KOPT-K1 (cell line): ENCODE measurements around the gene MATN4.
"Not testable (repeated sequence)": the region's sequence is repeated elsewhere in the genome, so short reads cannot be mapped to it uniquely, and the experiment has no call there.

ENCODE experiments used
- H3K27ac ChIP-seq: fragments of 200-600 bp; sonication (generic); 2 replicates; pipeline ENCODE4 v1.5.1; 2016; ENCODE audit warnings: antibody characterized with exemption, mild to moderate bottlenecking, low read depth, low read length; ENCODE audit not compliant: poor library complexity, severe bottlenecking
- H3K36me3 ChIP-seq: fragments of 200-600 bp; sonication (generic); 2 replicates; pipeline ENCODE4 v1.5.1; 2017; ENCODE audit warnings: antibody characterized with exemption, mild to moderate bottlenecking, low read length, moderate library complexity; ENCODE audit not compliant: insufficient read depth
- H3K9me3 ChIP-seq: fragments of 200-600 bp; sonication (generic); 2 replicates; pipeline ENCODE4 v1.5.1; 2017; ENCODE audit warnings: antibody characterized with exemption, low read length, mild to moderate bottlenecking; ENCODE audit not compliant: insufficient read depth, poor library complexity, severe bottlenecking

Gene MATN4, protein sequence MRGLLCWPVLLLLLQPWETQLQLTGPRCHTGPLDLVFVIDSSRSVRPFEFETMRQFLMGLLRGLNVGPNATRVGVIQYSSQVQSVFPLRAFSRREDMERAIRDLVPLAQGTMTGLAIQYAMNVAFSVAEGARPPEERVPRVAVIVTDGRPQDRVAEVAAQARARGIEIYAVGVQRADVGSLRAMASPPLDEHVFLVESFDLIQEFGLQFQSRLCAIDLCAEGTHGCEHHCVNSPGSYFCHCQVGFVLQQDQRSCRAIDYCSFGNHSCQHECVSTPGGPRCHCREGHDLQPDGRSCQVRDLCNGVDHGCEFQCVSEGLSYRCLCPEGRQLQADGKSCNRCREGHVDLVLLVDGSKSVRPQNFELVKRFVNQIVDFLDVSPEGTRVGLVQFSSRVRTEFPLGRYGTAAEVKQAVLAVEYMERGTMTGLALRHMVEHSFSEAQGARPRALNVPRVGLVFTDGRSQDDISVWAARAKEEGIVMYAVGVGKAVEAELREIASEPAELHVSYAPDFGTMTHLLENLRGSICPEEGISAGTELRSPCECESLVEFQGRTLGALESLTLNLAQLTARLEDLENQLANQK

DNA sequence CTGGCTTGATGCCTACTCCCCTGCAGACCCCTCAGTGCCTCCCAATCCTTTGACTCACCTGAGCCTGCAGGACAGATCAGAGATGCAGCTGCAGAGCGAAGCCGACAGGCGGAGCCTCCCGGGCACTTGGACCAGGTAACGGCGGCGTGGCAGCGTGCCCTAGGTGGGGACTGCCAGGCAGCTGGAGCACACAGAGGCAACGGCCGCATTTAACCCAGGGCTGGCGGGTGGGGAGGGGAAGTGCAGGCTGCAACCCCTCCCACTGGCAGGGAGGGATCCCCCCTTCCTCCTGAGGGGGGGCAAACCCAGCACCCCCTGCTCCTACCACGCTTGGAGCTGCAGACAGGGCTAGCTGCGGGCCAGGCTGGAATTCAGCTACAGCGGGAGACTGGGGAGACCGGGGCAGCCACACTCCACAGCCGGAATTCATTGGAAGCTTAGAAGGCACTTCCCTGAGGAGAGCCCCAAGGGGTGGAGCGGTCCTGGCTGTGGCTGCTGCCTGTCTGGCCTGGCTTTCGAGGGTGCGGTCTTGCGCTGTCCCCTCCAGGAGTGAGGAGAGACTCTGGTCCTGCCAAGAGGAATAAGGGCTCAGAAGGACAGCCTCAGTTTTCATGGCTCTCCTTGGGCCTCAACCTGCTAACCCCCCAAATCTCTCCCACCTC lies at the start of gene MATN4:
MATN4 (minus strand) TSS at position 183 of the 662 bp plus-strand sequence. CDS start 2,717 bp downstream, outside the sequence.
- H3K9me3 ChIP-seq, result no peaks in the 10 kb centered on the region
- no peaks in the 10 kb centered on the region for H3K36me3 ChIP-seq
- H3K27ac ChIP-seq, result no peak within 1 kb of the TSS

DNA sequence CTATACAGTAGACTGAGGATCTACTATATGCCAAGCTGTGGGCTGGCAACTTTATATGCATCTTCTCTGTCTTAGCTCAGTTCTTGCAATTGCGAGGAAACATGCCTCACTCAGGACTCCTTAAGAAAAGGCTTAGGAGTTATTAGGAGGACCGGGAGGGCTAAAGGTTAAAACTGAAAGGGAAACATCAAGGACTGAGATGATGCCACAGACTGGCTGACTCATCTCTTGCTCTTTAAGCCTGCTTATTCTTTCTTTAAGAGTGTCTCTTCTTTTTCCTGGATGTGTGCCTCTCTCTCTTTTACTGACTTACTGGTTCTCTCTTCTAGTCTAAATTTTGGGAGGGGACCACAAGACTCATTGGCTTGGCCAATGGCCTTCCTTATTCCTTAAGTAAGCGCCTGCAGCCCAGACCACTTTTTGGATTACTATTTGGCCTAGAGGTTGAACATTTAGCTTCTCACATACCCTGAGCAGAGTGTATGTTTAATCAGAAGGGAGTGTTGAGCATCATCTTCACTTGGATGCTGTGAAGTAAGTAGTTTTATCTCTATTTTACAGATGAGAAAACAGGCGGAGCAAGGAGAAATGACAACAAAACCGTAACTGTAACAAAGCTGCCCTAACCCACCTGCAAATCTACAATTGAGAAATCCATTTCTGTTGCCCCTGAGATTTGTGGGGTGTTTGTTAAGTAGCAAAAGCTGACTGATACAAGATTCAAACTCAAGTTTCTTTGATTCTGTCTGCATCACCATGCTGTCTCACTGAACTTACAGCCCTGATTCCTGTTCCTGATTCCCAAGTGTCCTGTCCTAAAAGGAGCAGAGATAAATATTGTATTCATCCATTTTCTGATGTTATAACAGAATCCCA lies 47.3 kb upstream of the MATN4 start:
- no peaks in the 10 kb centered on the region for H3K36me3 ChIP-seq
- H3K27ac ChIP-seq, result no peak overlapping the region
- no peaks in the 10 kb centered on the region for H3K9me3 ChIP-seq

- Histone ChIP-seq H3K27ac (no peak overlapping the region), H3K36me3 (no peaks in the 10 kb centered on the region), H3K9me3 (no peaks in the 10 kb centered on the region)
Measured at GRCh38 chr20:45354423-45355208, 46.5 kb upstream of the MATN4 start.

DNA sequence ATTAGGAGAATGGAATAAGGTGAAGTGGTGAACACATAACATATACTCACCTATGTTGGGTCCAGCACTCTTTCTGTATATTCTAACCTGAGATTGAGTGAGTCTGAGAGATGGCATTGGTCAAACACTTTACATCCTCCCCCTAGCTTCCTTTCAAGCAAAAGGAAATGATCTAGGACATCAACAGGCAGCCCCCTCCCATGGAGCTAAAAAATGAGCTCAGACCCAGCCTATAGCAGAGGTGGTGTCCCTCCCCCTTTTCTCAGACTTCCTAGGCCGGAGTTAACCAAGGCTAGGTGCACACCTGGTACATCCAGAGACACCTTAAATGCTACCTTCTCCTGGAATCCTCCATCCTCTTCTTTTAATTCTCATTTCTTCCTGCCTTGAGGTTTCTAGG lies 45.6 kb upstream of the MATN4 start:
- Histone ChIP-seq H3K27ac (no peak overlapping the region), H3K9me3 (no peaks in the 10 kb centered on the region), H3K36me3 (no peaks in the 10 kb centered on the region)

DNA sequence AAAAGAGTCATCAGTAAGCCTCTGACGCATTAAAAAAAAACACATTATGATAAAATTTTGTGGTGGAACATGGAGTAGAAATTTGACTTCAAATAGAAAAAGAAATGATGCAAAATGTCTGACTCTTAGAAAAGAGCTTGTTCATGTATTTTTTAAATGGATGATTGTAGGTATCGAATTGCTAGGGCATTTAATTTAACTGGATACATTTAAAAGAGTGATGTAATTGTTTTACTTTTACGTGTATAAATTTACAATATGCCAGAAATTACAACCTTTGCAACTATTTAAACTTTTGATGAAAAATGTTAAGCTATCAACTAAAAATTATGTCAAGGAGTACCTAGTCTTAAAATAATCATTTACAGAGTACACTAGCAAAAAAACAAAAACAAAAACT lies 44.6 kb upstream of the MATN4 start:
- Histone ChIP-seq H3K27ac (no peak overlapping the region), H3K9me3 (no peaks in the 10 kb centered on the region), H3K36me3 (no peaks in the 10 kb centered on the region)

- not testable (repeated sequence) for H3K36me3 ChIP-seq, H3K9me3 ChIP-seq, H3K27ac ChIP-seq
Measured at GRCh38 chr20:45350795-45351194, 42.7 kb upstream of the MATN4 start.

- Histone ChIP-seq H3K27ac (no peak overlapping the region), H3K9me3 (no peaks in the 10 kb centered on the region), H3K36me3 (no peaks in the 10 kb centered on the region)
Measured at GRCh38 chr20:45350217-45350616, 42.1 kb upstream of the MATN4 start.

DNA sequence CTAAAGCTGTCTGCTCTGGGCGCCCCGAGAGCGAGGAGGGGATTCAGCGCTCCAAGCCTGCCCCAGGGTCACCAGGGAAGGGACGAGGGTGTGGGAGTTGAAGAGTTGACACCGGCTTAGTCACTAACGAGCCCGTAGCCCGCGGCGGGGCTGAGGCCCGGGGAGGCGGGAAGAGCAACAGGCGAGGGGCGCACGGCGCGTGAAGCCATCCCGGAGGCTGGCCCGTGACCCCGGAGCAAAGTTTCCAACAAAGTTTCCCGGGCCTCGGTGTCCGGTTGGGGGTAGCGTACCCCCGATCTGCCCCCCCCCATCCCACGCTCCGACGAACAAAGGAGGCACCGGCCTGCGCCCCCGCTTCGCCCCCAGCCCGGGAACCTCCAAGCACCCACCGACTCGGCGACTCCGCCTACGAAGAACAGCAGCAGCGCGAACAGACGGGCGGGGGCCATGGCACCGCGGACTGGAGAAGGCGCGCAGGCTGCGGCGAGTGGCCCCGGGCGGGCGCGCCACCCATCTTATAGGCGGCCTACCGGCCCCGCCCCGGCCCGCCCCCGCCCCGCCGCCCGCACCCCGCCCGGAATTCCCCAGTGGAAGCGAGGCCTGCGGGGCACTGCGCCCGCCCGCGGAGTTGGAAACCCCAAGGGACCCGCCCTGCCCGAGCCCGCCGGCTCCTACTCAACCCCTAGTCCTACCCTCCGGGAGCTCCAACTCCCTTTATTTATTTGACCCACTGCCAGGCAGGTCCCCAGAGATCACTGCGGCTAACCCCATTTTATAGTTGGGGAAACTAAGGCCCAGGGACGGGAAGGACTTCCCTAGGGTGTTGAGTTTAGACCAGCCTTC lies 40.1 kb upstream of the MATN4 start, which contains the start of gene SDC4:
SDC4 (minus strand) TSS at position 489 of the 843 bp plus-strand sequence; CDS start at position 449, 40 bp downstream.
- Histone ChIP-seq H3K27ac (no peak within 1 kb of the TSS), H3K9me3 (no peaks in the 10 kb centered on the region), H3K36me3 (no peaks in the 10 kb centered on the region)

DNA sequence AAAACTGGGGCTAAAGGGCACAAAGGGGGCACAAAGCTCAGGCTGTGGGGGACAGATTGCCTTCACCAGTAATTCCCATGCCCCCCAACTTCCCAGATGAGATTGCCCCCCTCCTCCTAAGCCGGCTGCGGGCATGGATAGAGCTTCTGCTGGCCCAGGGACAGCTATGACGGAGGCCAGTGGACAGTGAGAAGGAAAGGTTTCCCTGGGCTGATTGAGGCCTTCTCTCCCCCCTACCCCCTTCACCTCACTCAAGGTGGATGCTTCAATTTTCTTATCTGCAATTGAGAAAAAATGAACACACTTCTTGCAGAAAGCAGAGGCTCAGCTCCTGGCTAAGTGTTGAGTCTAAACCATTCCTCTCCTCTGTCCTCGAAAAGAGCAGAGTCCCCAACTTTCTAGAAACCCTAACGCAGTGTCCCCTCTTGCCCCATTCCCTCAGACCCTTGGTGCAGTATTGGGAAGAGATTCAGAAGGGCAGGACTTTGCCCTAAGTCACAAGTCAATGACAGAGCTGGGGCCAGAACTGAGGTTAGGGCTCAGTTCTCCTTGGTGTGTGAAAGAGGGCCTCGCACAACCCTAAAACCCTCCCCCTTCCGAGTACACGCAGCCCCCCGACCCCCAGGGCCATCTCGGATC lies 39.3 kb upstream of the MATN4 start:
- Histone ChIP-seq H3K9me3 (no peaks in the 10 kb centered on the region), H3K36me3 (no peaks in the 10 kb centered on the region), H3K27ac (no peak overlapping the region)

DNA sequence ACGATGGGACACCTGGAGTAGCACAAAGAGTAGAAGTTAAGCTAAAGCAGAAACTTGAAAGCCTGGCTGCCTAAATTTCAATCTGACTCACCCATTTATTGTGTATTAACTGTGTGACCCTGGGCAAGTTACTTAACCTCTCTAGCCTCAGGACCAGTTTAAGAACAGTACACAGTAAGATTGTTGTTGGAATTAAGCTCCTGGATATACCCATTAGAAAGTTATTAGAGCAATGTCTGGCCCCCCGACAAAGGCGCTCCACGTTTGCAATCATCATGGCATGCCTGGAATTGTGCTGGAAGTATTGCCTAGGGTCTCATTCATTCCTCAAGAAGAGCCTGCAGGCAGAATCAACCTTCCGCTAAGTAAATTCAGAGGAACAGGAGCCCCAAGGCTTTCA lies 38.8 kb upstream of the MATN4 start:
- Histone ChIP-seq H3K36me3 (no peaks in the 10 kb centered on the region), H3K9me3 (no peaks in the 10 kb centered on the region), H3K27ac (no peak overlapping the region)

DNA sequence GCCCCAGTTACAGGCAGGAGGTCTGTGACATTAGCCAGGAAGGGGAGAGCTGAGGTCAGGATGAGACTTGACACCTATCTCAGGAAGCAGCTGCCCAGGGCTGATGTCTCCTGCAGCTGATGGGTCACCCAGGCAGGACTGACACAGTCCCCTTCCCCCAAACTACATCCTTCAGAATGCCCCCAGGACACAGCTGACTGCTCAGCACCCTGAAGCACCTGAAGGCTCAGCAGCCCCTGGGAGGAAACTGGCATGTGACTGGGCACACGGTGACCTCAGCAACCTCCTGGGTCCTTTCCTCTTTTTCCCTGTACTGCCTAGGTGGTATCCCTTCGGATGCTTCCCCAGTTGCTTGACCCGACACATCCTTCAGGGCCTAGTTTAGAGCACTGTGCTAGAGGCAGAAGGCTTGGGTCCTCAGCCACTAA lies 38.2 kb upstream of the MATN4 start:
- H3K36me3 ChIP-seq, result no peaks in the 10 kb centered on the region
- no peaks in the 10 kb centered on the region for H3K9me3 ChIP-seq
- no peak overlapping the region for H3K27ac ChIP-seq

DNA sequence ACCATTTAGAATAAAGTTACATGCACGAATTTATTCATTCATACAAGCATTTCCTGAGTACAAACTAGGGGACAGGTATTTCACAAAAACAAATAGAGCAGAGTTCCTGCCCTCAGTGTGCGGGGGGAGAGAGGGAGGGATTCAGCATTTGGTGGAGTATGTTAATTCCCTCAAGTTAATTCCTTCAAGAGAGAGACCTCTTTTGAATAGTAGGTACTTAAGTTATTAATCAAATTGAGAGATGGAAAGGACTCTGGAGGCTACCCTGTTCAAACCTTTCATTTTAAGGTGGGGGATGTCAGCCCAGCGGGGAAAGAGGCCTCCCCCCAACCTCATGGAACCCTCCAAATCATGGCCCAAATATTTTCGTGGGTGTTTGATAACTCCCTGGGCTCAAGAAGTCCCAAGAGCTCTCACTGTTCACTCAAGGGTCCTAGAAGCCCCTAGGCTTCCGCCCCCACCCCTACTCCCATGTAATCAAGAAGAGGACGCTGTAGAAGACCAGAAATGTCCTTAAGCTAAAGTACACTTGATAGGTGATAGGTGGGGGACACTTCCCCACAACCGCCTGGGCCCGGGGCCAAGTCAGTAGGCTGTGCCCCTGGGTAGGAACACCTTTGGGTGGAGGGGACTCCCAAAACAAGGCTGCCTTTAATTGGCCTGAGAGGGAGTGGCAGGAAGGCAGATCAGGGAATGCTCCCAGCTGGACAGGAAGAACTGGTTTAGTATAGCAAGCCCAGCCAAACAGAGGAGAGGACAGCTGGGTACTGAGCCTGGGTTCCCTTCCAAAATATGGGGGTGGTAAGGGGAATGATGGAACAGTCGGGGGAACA lies 37.2 kb upstream of the MATN4 start:
- H3K9me3 ChIP-seq, result no peaks in the 10 kb centered on the region
- no peaks in the 10 kb centered on the region for H3K36me3 ChIP-seq
- H3K27ac ChIP-seq, result no peak overlapping the region
